ENCODE measurements around the gene GET4.

The GET4 gene

GRCh38 chr7:917255-918117 is 41.1 kb downstream of the GET4 start:
- no peak for TF ChIP-seq CTCF (IDR thresholded peaks at IDR 0.05; ENCODE audit: extremely low read depth, insufficient read depth, missing control alignments)
- in situ Hi-C loops (cut with MboI; ENCODE audit: low pct_unique_long_range_greater_than_20kb, low sequenced_read_pairs, unreplicated experiment): no loop called here
- no peak for DNase-seq (ENCODE audit: low spot score)

GRCh38 chr7:918118-918425 is 41.7 kb downstream of the GET4 start:
- in situ Hi-C loops (cut with MboI; ENCODE audit: low pct_unique_long_range_greater_than_20kb, low sequenced_read_pairs, unreplicated experiment): no loop called here
- no peak for DNase-seq (ENCODE audit: low spot score)
- TF ChIP-seq CTCF (IDR thresholded peaks at IDR 0.05; ENCODE audit: extremely low read depth, insufficient read depth, missing control alignments): no peak

- in situ Hi-C loops (cut with MboI; ENCODE audit: low pct_unique_long_range_greater_than_20kb, low sequenced_read_pairs, unreplicated experiment): no loop called here
- no peak for DNase-seq (ENCODE audit: low spot score)
- TF ChIP-seq CTCF (IDR thresholded peaks at IDR 0.05; ENCODE audit: extremely low read depth, insufficient read depth, missing control alignments): no peak
Observed at GRCh38 chr7:918441-919113, 42.2 kb downstream of the GET4 start.

GRCh38 chr7:919114-919442 is 42.7 kb downstream of the GET4 start:
- in situ Hi-C loops (cut with MboI; ENCODE audit: low pct_unique_long_range_greater_than_20kb, low sequenced_read_pairs, unreplicated experiment): no loop called here
- TF ChIP-seq CTCF (IDR thresholded peaks at IDR 0.05; ENCODE audit: extremely low read depth, insufficient read depth, missing control alignments): no peak
- DNase-seq (ENCODE audit: low spot score): no peak

- TF ChIP-seq CTCF (IDR thresholded peaks at IDR 0.05; ENCODE audit: extremely low read depth, insufficient read depth, missing control alignments): no peak
- DNase-seq (ENCODE audit: low spot score): no peak
- in situ Hi-C loops (cut with MboI; ENCODE audit: low pct_unique_long_range_greater_than_20kb, low sequenced_read_pairs, unreplicated experiment): no loop called here
Observed at GRCh38 chr7:919924-920341, 43.6 kb downstream of the GET4 start.

GRCh38 chr7:920351-921070 is 44.2 kb downstream of the GET4 start:
- DNase-seq (ENCODE audit: low spot score): no peak
- in situ Hi-C loops (cut with MboI; ENCODE audit: low pct_unique_long_range_greater_than_20kb, low sequenced_read_pairs, unreplicated experiment): no loop called here
- no peak for TF ChIP-seq CTCF (IDR thresholded peaks at IDR 0.05; ENCODE audit: extremely low read depth, insufficient read depth, missing control alignments)
